ENCODE results near the gene CFAP206. TPM values are rescaled to one million over a fixed set of nuclear protein-coding genes. Genes with fewer than 3 reads are reported as not detected.

Gene CFAP206
- total RNA-seq, 1 experiment from 2014 or later: 0.14 TPM

DNA sequence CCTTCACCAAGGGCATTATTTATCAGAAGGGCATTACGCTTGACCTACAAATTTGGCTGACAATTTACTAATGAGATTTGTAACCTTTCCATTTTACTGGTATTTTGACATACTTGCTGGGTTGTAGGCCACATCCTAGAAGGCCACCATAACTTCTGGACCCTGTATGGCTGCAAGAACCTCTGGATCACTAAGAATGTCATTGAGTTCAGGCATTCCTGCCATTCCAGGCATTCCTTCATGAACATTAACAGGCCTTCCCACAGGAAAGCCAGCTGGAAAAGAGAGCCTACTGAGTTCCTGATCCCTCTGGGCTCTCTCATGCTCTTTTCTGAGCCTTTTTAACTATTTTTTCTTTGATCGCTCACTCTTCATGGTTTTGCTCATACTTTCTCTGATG, 36.6 kb downstream of the CFAP206 start:
- intact Hi-C loops (cut with micrococcal nuclease; ENCODE audit: unreplicated experiment): no loop called here
- no peak for DNase-seq
- Mint-ChIP-seq H3K4me1 (ENCODE audit: low read depth, unreplicated experiment) (no peaks in the 10 kb centered on the region), H3K4me3 (ENCODE audit: low read depth, unreplicated experiment) (no peak overlapping the region), H3K9me3 (ENCODE audit: low read depth, unreplicated experiment) (no peaks in the 10 kb centered on the region), H3K36me3 (ENCODE audit: insufficient read depth, unreplicated experiment) (no peaks in the 10 kb centered on the region), H3K27me3 (ENCODE audit: unreplicated experiment) (peaks cover 34% of the 10 kb centered on the region), H3K27ac (ENCODE audit: unreplicated experiment) (no peak overlapping the region)
- BruUV-seq (replicated peaks): no TSS peak
- no peak for TF ChIP-seq CTCF (IDR thresholded peaks at IDR 0.05; ENCODE audit: unreplicated experiment)
- CTCF ChIA-PET: no interaction called here

DNA sequence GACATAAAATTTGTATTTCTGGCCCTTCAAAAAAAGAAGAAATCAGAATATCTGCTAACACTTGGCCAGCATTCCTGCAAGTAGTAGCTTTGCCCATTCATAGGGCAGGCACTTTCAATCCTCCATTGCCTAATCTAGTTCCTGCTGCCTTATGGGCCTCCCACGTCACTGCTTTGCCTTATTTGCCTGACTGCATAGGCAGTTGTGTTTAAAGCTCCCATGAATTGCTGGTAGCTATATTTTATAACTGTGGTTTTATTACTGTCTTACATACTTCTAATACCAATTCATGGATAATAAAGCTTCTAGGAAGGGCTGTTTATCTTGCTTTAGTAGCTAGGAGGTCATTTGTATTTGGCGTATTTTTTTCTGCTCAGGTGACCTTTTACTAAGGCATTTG, 57.3 kb downstream of the CFAP206 start:
- H3K4me3 Mint-ChIP-seq (ENCODE audit: low read depth, unreplicated experiment): no peak overlapping the region
- peaks cover 3% of the 10 kb centered on the region for H3K9me3 Mint-ChIP-seq (ENCODE audit: low read depth, unreplicated experiment)
- DNase-seq: no peak
- H3K4me1 Mint-ChIP-seq (ENCODE audit: low read depth, unreplicated experiment): no peaks in the 10 kb centered on the region
- no peak overlapping the region for H3K27ac Mint-ChIP-seq (ENCODE audit: unreplicated experiment)
- CTCF ChIA-PET: no interaction called here
- no peaks in the 10 kb centered on the region for H3K36me3 Mint-ChIP-seq (ENCODE audit: insufficient read depth, unreplicated experiment)
- BruUV-seq (replicated peaks): no TSS peak
- TF ChIP-seq CTCF (IDR thresholded peaks at IDR 0.05; ENCODE audit: unreplicated experiment): no peak
- H3K27me3 Mint-ChIP-seq (ENCODE audit: unreplicated experiment): peaks cover 45% of the 10 kb centered on the region
- intact Hi-C loops (cut with micrococcal nuclease; ENCODE audit: unreplicated experiment): no loop called here

DNA sequence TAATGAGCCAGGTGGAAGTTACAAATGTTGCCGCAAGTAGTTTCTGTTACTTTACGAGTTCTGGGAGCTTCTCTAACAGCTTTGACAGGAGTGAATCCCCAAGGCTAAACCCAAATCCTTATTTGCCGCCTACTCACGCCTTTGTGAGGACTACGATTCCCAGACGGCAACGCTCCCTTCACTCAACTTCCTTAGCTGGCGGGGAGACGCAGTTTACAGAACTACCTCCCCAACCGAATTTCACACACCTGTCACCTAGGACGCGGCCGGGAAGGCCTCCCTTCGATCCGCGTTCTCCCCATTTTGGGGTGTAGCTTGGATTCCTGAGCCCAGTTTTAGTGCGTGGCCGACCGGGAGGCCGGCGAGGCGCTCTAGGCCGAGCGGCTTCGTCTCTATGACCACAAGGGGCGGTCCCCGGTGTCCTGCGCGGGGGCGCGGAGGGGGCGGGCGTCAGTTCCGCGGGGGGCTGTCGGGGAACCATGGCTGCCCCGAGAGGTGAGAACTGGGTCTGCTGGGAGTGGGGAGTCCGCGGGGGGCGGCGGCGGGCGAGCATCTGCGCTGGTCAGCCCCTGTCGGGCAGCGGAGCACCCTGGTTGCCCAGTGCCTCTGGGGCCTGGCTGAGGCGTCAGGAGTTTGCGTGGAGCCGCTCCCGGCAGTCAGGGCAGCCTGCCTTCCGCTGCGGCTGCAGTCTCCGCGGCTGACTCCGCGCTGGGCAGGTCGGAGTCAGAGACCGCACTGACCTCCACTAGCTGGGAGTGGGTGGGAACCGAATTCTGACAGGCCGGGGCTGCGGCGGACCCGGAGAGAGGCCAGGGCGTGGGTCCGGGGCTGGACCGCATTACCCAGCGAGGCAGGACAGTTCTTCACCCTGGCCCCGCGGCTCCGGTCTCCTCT, 65.0 kb downstream of the CFAP206 start, which contains the start of gene SLC35A1:
Gene SLC35A1, plus strand, starts transcription at position 450 of the 894 bp plus-strand sequence. Its CDS starts 30 bp downstream, at position 480.
- Mint-ChIP-seq H3K36me3 (ENCODE audit: insufficient read depth, unreplicated experiment) (peaks cover 15% of the 10 kb centered on the region), H3K4me1 (ENCODE audit: low read depth, unreplicated experiment) (peaks cover 10% of the 10 kb centered on the region), H3K9me3 (ENCODE audit: low read depth, unreplicated experiment) (no peaks in the 10 kb centered on the region), H3K4me3 (ENCODE audit: low read depth, unreplicated experiment) (peak within 1 kb of the TSS; percentile 87), H3K27me3 (ENCODE audit: unreplicated experiment) (peaks cover 7% of the 10 kb centered on the region), H3K27ac (ENCODE audit: unreplicated experiment) (peak within 1 kb of the TSS; percentile 78)
- DNase-seq: peak; percentile 87
- CTCF ChIA-PET: no interaction called here
- peak; percentile 19 for TF ChIP-seq CTCF (IDR thresholded peaks at IDR 0.05; ENCODE audit: unreplicated experiment)
- intact Hi-C loops (cut with micrococcal nuclease; ENCODE audit: unreplicated experiment): loop anchor here (2.0 to 5.0 kb wide), 3 partner anchors 80 to 335 kb away; partner anchors contain the start of gene SMIM8
- no TSS peak for BruUV-seq (replicated peaks)

DNA sequence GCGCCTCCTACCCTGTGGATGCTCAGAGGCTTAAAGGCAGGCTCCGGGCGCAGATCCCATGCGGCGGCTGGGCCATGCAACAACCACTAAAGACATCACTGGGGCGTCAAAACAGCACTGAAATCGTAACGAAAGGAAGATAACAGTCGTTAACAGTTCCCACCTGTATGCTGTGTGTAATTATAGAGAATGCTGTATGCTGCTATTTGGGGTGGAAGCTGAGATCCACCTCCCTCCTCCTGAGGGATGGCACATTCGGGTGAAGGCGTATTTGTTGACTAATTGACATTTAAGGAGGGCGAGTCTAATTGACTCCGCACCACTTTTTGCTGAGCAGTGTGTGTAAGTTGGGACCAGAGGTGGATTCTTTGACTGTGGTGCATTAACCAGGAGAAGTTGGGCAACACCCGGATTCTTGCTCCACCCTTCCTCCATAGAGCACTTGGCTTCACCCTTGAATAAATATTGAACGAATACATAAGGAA, 65.7 kb downstream of the CFAP206 start:
- no TSS peak for BruUV-seq (replicated peaks)
- intact Hi-C loops (cut with micrococcal nuclease; ENCODE audit: unreplicated experiment): loop anchor here (2.0 to 5.0 kb wide), 3 partner anchors 81 to 336 kb away; partner anchors contain the start of gene SMIM8

More for the DNA sequence above, 65.7 kb downstream of the CFAP206 start:
- Mint-ChIP-seq H3K9me3 (ENCODE audit: low read depth, unreplicated experiment) (no peaks in the 10 kb centered on the region), H3K27me3 (ENCODE audit: unreplicated experiment) (peaks cover under 1% of the 10 kb centered on the region), H3K4me3 (ENCODE audit: low read depth, unreplicated experiment) (peak overlapping the region; percentile 87), H3K4me1 (ENCODE audit: low read depth, unreplicated experiment) (peaks cover 10% of the 10 kb centered on the region), H3K36me3 (ENCODE audit: insufficient read depth, unreplicated experiment) (peaks cover 15% of the 10 kb centered on the region), H3K27ac (ENCODE audit: unreplicated experiment) (peak overlapping the region; percentile 78)
- CTCF ChIA-PET: no interaction called here
- peak; percentile 22 for DNase-seq
- no peak for TF ChIP-seq CTCF (IDR thresholded peaks at IDR 0.05; ENCODE audit: unreplicated experiment)

Measured in Calu3 (cell line).